Ishikawa (cell line): Measurements from ENCODE around the gene ASPM.

Experiments
- CEBPB ChIP-seq: IDR thresholded peaks from 2 replicates; pipeline ENCODE4 v1.6.1; 2012
- CREB1 ChIP-seq: IDR thresholded peaks from 2 replicates; pipeline ENCODE4 v1.6.1; 2012; ENCODE audit warnings: low read depth
- EGR1 ChIP-seq: IDR thresholded peaks from 2 replicates; pipeline ENCODE4 v1.6.1; 2012
- EP300 ChIP-seq: IDR thresholded peaks from 2 replicates; pipeline ENCODE4 v1.6.1; 2012; ENCODE audit warnings: borderline replicate concordance
- FOXM1 ChIP-seq: IDR thresholded peaks from 2 replicates; pipeline ENCODE4 v1.6.1; 2012; ENCODE audit warnings: low read depth, borderline replicate concordance
- NFIC ChIP-seq: IDR thresholded peaks from 2 replicates; pipeline ENCODE4 v1.6.1; 2012
- RAD21 ChIP-seq: IDR thresholded peaks from 2 replicates; pipeline ENCODE4 v1.6.1; 2012; ENCODE audit warnings: low read depth
- REST ChIP-seq: IDR thresholded peaks from 2 replicates; pipeline ENCODE4 v1.6.1; 2012; ENCODE audit warnings: low read depth, mild to moderate bottlenecking
- TAF1 ChIP-seq: IDR thresholded peaks from 2 replicates; pipeline ENCODE4 v1.6.1; 2012; ENCODE audit warnings: low read depth, mild to moderate bottlenecking
- TCF12 ChIP-seq: IDR thresholded peaks from 2 replicates; pipeline ENCODE4 v1.6.1; 2012; ENCODE audit warnings: low read depth
- TEAD4 ChIP-seq: IDR thresholded peaks from 2 replicates; pipeline ENCODE4 v1.6.1; 2012
- USF1 ChIP-seq: IDR thresholded peaks from 2 replicates; pipeline ENCODE4 v1.6.1; 2012
- YY1 ChIP-seq: IDR thresholded peaks from 2 replicates; pipeline ENCODE4 v1.6.1; 2012; ENCODE audit warnings: low read depth
- ZBTB7A ChIP-seq: IDR thresholded peaks from 2 replicates; pipeline ENCODE4 v1.6.1; 2012; ENCODE audit warnings: low read depth
- TF ChIP-seq, protein P1 (sequence below): IDR thresholded peaks from 2 replicates; pipeline ENCODE4 v1.6.1; 2012

ASPM gene

DNA sequence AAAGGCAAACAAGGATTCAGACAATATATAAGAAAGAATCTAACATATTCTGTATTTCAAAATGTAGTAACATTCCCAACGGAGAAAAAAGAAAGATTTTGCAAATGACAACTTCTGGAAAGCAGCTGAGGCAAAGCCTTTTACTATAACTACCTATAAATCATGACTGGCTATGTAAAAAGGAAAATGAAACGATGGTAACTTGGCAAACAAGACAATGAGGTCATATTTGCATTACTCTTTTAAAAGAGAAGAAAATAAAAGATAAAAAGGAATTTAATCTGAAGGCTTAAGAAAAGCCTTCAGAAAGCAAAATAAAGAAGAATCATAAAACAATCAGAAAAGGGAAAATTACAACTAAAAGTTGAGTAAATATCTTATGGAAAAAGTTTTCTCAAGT, 25.1 kb upstream of the ASPM start:
- no peak for TF ChIP-seq FOXM1
- no peak for TF ChIP-seq CEBPB
- no peak for TF ChIP-seq TCF12
- TF ChIP-seq EP300 = no peak
- no peak for TF ChIP-seq REST
- no peak for TF ChIP-seq EGR1
- TF ChIP-seq NFIC = no peak
- no peak for TF ChIP-seq CREB1
- no peak for TF ChIP-seq USF1
- TF ChIP-seq, protein P1, sequence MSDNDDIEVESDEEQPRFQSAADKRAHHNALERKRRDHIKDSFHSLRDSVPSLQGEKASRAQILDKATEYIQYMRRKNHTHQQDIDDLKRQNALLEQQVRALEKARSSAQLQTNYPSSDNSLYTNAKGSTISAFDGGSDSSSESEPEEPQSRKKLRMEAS = no peak
- no peak for TF ChIP-seq RAD21
- no peak for TF ChIP-seq YY1
- no peak for TF ChIP-seq ZBTB7A
- TF ChIP-seq TAF1 = no peak
- no peak for TF ChIP-seq TEAD4

DNA sequence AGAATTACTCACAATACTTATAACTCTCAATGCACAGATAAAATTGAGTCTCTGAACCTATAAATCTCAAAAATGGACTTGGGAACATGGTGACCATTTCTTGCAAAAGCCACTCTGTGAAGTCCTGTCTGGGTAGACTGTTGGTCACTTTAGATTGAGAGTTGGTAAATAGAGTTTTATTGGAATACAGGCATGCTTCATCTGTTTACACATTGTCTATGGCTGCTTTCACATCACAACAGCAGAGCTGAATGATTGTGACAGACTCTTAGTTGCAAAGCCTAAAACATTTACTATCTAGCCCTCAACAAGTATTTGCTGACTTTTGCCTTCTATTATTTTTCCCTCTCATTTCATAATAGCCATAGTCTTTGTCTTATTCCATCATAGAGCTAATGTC, 24.1 kb upstream of the ASPM start:
- TF ChIP-seq REST = no peak
- no peak for TF ChIP-seq ZBTB7A
- TF ChIP-seq EP300 = no peak
- TF ChIP-seq TCF12 = no peak
- no peak for TF ChIP-seq TAF1
- TF ChIP-seq CEBPB = no peak
- TF ChIP-seq, protein P1 = no peak

DNA sequence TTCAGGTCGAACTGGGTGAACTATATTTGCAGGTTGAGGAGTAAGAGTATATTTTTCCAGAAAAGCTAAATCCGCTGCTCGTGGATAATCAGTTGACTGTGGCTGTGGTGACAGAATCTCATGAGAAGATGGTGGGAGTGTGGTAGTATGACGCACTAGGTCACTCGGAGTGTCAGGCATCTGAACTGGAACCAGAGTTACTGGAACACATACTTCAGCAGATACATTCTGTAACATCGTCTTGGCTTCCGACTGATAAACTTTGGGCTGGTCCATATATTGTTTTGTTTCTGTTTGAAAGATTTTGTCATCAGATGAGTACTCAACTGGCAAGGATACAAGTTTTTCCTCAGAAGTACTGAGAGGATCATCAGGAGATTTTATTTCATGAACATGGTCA, 13.0 kb upstream of the ASPM start:
- TF ChIP-seq TCF12 = no peak
- TF ChIP-seq USF1 = no peak
- TF ChIP-seq EP300 = no peak
- TF ChIP-seq FOXM1 = no peak

- TF ChIP-seq NFIC = no peak
- TF ChIP-seq CREB1 = no peak
- TF ChIP-seq TCF12 = no peak
- TF ChIP-seq CEBPB = no peak
- TF ChIP-seq EGR1 = no peak
- no peak for TF ChIP-seq YY1
- no peak for TF ChIP-seq RAD21
- TF ChIP-seq EP300 = no peak
- no peak for TF ChIP-seq REST
- TF ChIP-seq, protein P1 = no peak
These were observed 10.2 kb upstream of the ASPM start for GRCh38 chr1:197156692-197157091.

- TF ChIP-seq RAD21 (no peak), TEAD4 (no peak), EP300 (no peak), TCF12 (no peak)
These were observed 6.2 kb upstream of the ASPM start for GRCh38 chr1:197152662-197153061.
